Activated CD4-positive, alpha-beta memory T cell treated with anti-CD3 and anti-CD28 coated beads for 36 hours (primary cell): Measurements from ENCODE around the gene OXNAD1. TPM values are rescaled to one million over a fixed set of nuclear protein-coding genes. Genes with fewer than 3 reads are reported as not detected.

Experiments
- CTCF ChIA-PET: fragments of 350-600 bp; sonication (Branson Sonifier 250); formaldehyde crosslinking; loops from one replicate; lab custom pipeline; 2021; ENCODE audit warnings: antibody characterized with exemption, inconsistent platforms; lab: Charles Lee
- POLR2A ChIA-PET: fragments of 350-600 bp; sonication (Branson Sonifier 250); formaldehyde crosslinking; loops from one replicate; lab custom pipeline; 2021; ENCODE audit warnings: antibody characterized with exemption; lab: Charles Lee
- DNase-seq: peaks from one replicate; pipeline ENCODE4 v3.0.0-alpha.2; 2020
- H3K27ac Mint-ChIP-seq: one replicate; pipeline ENCODE4 v1.8.0; 2021; ENCODE audit warnings: mixed read lengths
- H3K27me3 Mint-ChIP-seq: one replicate; pipeline ENCODE4 v1.8.0; 2021; ENCODE audit warnings: mixed read lengths
- H3K36me3 Mint-ChIP-seq: one replicate; pipeline ENCODE4 v1.8.0; 2021; ENCODE audit warnings: mixed read lengths
- H3K4me1 Mint-ChIP-seq: one replicate; pipeline ENCODE4 v1.8.0; 2021; ENCODE audit warnings: low read depth, mixed read lengths
- H3K4me3 Mint-ChIP-seq: one replicate; pipeline ENCODE4 v1.8.0; 2021; ENCODE audit warnings: mild to moderate bottlenecking, mixed read lengths
- H3K9me3 Mint-ChIP-seq: one replicate; pipeline ENCODE4 v1.8.0; 2021; ENCODE audit warnings: mixed read lengths
- intact Hi-C: fragments of 100-400 bp; cut with micrococcal nuclease; formaldehyde crosslinking; loops from one replicate; pipeline ENCODE4 v1.15.1; 2023
- total RNA-seq, 2 experiments: library from RNA; stranded (reverse); gene quantifications; one replicate each; pipeline ENCODE4 v1.2.3, GENCODE V29; 2021

The OXNAD1 gene
- total RNA-seq, 2 experiments from 2014 or later, result 23.5 to 24.0 TPM

GRCh38 chr3:16329036-16329825 is 64.2 kb downstream of the OXNAD1 start:
- no peak for DNase-seq
- Mint-ChIP-seq H3K27ac (peak overlapping the region; percentile 60), H3K4me3 (no peak overlapping the region), H3K9me3 (peaks cover 16% of the 10 kb centered on the region), H3K4me1 (peaks cover 15% of the 10 kb centered on the region), H3K27me3 (no peaks in the 10 kb centered on the region), H3K36me3 (peaks cover 44% of the 10 kb centered on the region)
- intact Hi-C loops, result no loop called here
- ChIA-PET CTCF (interaction anchor here (1.5 kb wide), 1 partner anchor 9 kb away, joined by 5 read pairs; no protein-coding TSS in a partner anchor), POLR2A (no interaction called here)

GRCh38 chr3:16329826-16330129 is 64.8 kb downstream of the OXNAD1 start:
- intact Hi-C loops, result no loop called here
- no peak overlapping the region for H3K27ac Mint-ChIP-seq
- POLR2A ChIA-PET, result no interaction called here

GRCh38 chr3:16330351-16330750 is 65.3 kb downstream of the OXNAD1 start:
- H3K4me3 Mint-ChIP-seq, result no peak overlapping the region
- peaks cover 16% of the 10 kb centered on the region for H3K9me3 Mint-ChIP-seq
- H3K27me3 Mint-ChIP-seq, result no peaks in the 10 kb centered on the region
- no peak for DNase-seq
- H3K36me3 Mint-ChIP-seq, result peaks cover 55% of the 10 kb centered on the region
- ChIA-PET POLR2A (no interaction called here), CTCF (no interaction called here)
- H3K27ac Mint-ChIP-seq, result no peak overlapping the region
- H3K4me1 Mint-ChIP-seq, result peaks cover 22% of the 10 kb centered on the region
- intact Hi-C loops, result no loop called here

More at GRCh38 chr3:16329826-16330129, 64.8 kb downstream of the OXNAD1 start:
- Mint-ChIP-seq H3K4me1 (peaks cover 21% of the 10 kb centered on the region), H3K4me3 (no peak overlapping the region), H3K9me3 (peaks cover 16% of the 10 kb centered on the region), H3K36me3 (peaks cover 49% of the 10 kb centered on the region), H3K27me3 (no peaks in the 10 kb centered on the region)
- DNase-seq, result no peak
- CTCF ChIA-PET, result no interaction called here

- Mint-ChIP-seq H3K36me3 (peaks cover 57% of the 10 kb centered on the region), H3K9me3 (peaks cover 16% of the 10 kb centered on the region), H3K4me1 (peaks cover 26% of the 10 kb centered on the region), H3K4me3 (no peak overlapping the region), H3K27ac (no peak overlapping the region), H3K27me3 (no peaks in the 10 kb centered on the region)
- POLR2A ChIA-PET, result no interaction called here
- no peak for DNase-seq
- CTCF ChIA-PET, result no interaction called here
- intact Hi-C loops, result no loop called here
Measured at GRCh38 chr3:16331319-16331883, 66.4 kb downstream of the OXNAD1 start.

GRCh38 chr3:16332904-16333426 is 68.0 kb downstream of the OXNAD1 start:
- POLR2A ChIA-PET, result no interaction called here

GRCh38 chr3:16334909-16335308 is 69.9 kb downstream of the OXNAD1 start:
- no peak for DNase-seq
- H3K4me3 Mint-ChIP-seq, result no peak overlapping the region
- H3K36me3 Mint-ChIP-seq, result peaks cover 53% of the 10 kb centered on the region
- H3K4me1 Mint-ChIP-seq, result peaks cover 45% of the 10 kb centered on the region
- peaks cover 16% of the 10 kb centered on the region for H3K9me3 Mint-ChIP-seq
- peak overlapping the region; percentile 46 for H3K27ac Mint-ChIP-seq
- intact Hi-C loops, result loop anchor here (5.0 kb wide), 2 partner anchors 37 to 217 kb away; no protein-coding TSS in a partner anchor
- POLR2A ChIA-PET, result no interaction called here
- CTCF ChIA-PET, result interaction anchor here (0.5 to 1.1 kb wide), 2 partner anchors 14 to 940 kb away, joined by 3 read pairs; no protein-coding TSS in a partner anchor
- no peaks in the 10 kb centered on the region for H3K27me3 Mint-ChIP-seq

More at GRCh38 chr3:16332904-16333426, 68.0 kb downstream of the OXNAD1 start:
- Mint-ChIP-seq H3K36me3 (peaks cover 56% of the 10 kb centered on the region), H3K27ac (peak overlapping the region; percentile 13), H3K9me3 (peaks cover 16% of the 10 kb centered on the region), H3K27me3 (no peaks in the 10 kb centered on the region), H3K4me3 (no peak overlapping the region), H3K4me1 (peaks cover 26% of the 10 kb centered on the region)
- CTCF ChIA-PET, result interaction anchor here (0.9 kb wide), 1 partner anchor 14 kb away, joined by 4 read pairs; no protein-coding TSS in a partner anchor
- intact Hi-C loops, result no loop called here
- no peak for DNase-seq

GRCh38 chr3:16335333-16335732 is 70.3 kb downstream of the OXNAD1 start:
- H3K36me3 Mint-ChIP-seq, result peaks cover 50% of the 10 kb centered on the region
- CTCF ChIA-PET, result interaction anchor here (1.1 kb wide), 1 partner anchor 15 kb away, joined by 3 read pairs; no protein-coding TSS in a partner anchor
- no peak for DNase-seq
- peaks cover 49% of the 10 kb centered on the region for H3K4me1 Mint-ChIP-seq
- H3K27ac Mint-ChIP-seq, result peak overlapping the region; percentile 46
- peaks cover 16% of the 10 kb centered on the region for H3K9me3 Mint-ChIP-seq
- no peak overlapping the region for H3K4me3 Mint-ChIP-seq
- POLR2A ChIA-PET, result interaction anchor here (1.7 kb wide), 1 partner anchor 70 kb away, joined by 5 read pairs; the partner anchor contains the start of genes DPH3 and OXNAD1
- no peaks in the 10 kb centered on the region for H3K27me3 Mint-ChIP-seq
- intact Hi-C loops, result loop anchor here (5.0 kb wide), 2 partner anchors 37 to 217 kb away; no protein-coding TSS in a partner anchor

GRCh38 chr3:16335772-16336645 is 71.0 kb downstream of the OXNAD1 start:
- Mint-ChIP-seq H3K27ac (peak overlapping the region; percentile 46), H3K27me3 (no peaks in the 10 kb centered on the region), H3K9me3 (peaks cover 16% of the 10 kb centered on the region), H3K4me3 (no peak overlapping the region), H3K4me1 (peaks cover 54% of the 10 kb centered on the region), H3K36me3 (peaks cover 46% of the 10 kb centered on the region)
- DNase-seq, result no peak
- CTCF ChIA-PET, result interaction anchor here (1.1 to 3.2 kb wide), 2 partner anchors 16 kb away, joined by 3 to 13 read pairs; no protein-coding TSS in a partner anchor
- POLR2A ChIA-PET, result interaction anchor here (0.8 to 1.7 kb wide), 2 partner anchors 13 to 71 kb away, joined by 3 to 5 read pairs; partner anchors contain the start of genes DPH3 and OXNAD1
- intact Hi-C loops, result loop anchor here (5.0 kb wide), 2 partner anchors 36 to 216 kb away; no protein-coding TSS in a partner anchor

- no peaks in the 10 kb centered on the region for H3K27me3 Mint-ChIP-seq
- CTCF ChIA-PET, result interaction anchor here (3.2 kb wide), 1 partner anchor 17 kb away, joined by 13 read pairs; no protein-coding TSS in a partner anchor
- POLR2A ChIA-PET, result interaction anchor here (0.8 to 1.7 kb wide), 2 partner anchors 14 to 72 kb away, joined by 3 to 5 read pairs; partner anchors contain the start of genes DPH3 and OXNAD1
- H3K4me1 Mint-ChIP-seq, result peaks cover 54% of the 10 kb centered on the region
- DNase-seq, result no peak
- H3K9me3 Mint-ChIP-seq, result peaks cover 11% of the 10 kb centered on the region
- H3K27ac Mint-ChIP-seq, result no peak overlapping the region
- intact Hi-C loops, result loop anchor here (5.0 kb wide), 2 partner anchors 35 to 215 kb away; no protein-coding TSS in a partner anchor
- peaks cover 39% of the 10 kb centered on the region for H3K36me3 Mint-ChIP-seq
- no peak overlapping the region for H3K4me3 Mint-ChIP-seq
Measured at GRCh38 chr3:16336825-16337224, 71.8 kb downstream of the OXNAD1 start.

GRCh38 chr3:16337856-16338540 is 73.0 kb downstream of the OXNAD1 start:
- intact Hi-C loops, result loop anchor here (5.0 kb wide), 2 partner anchors 34 to 214 kb away; no protein-coding TSS in a partner anchor
- no peak overlapping the region for H3K4me3 Mint-ChIP-seq
- peaks cover 59% of the 10 kb centered on the region for H3K4me1 Mint-ChIP-seq
- peak; percentile 75 for DNase-seq
- H3K9me3 Mint-ChIP-seq, result no peaks in the 10 kb centered on the region
- ChIA-PET CTCF (interaction anchor here (0.6 to 3.2 kb wide), 5 partner anchors 18 to 73 kb away, joined by 3 to 13 read pairs (median 4); partner anchors contain the start of genes DPH3 and OXNAD1), POLR2A (interaction anchor here (1.1 kb wide), 1 partner anchor 28 kb away, joined by 3 read pairs; no protein-coding TSS in a partner anchor)
- H3K27ac Mint-ChIP-seq, result peak overlapping the region; percentile 65
- H3K27me3 Mint-ChIP-seq, result no peaks in the 10 kb centered on the region
- peaks cover 30% of the 10 kb centered on the region for H3K36me3 Mint-ChIP-seq
